Hepatocyte (in vitro differentiated cells): ENCODE results near the gene DDX54. TPM values are rescaled to one million over a fixed set of nuclear protein-coding genes. Genes with fewer than 3 reads are reported as not detected.
A peak's percentile ranks its signal among the peaks of the same experiment; 100 is the strongest.

Source experiments
- DNase-seq: peaks from one replicate; pipeline ENCODE4 v3.0.0-alpha.2; 2016; ENCODE audit warnings: low spot score
- H2AFZ ChIP-seq: fragments of 200-600 bp; sonication (generic); 2 replicates; pipeline ENCODE4 v1.6.0; 2016; ENCODE audit warnings: antibody characterized with exemption, mild to moderate bottlenecking
- H3K27ac ChIP-seq: fragments of 200-600 bp; sonication (generic); 2 replicates; pipeline ENCODE4 v1.5.1; 2016; ENCODE audit warnings: mild to moderate bottlenecking
- H3K27me3 ChIP-seq: fragments of 200-600 bp; sonication (generic); 2 replicates; pipeline ENCODE4 v1.6.1; 2016
- H3K36me3 ChIP-seq: fragments of 200-600 bp; sonication (generic); replicated peaks from 2 replicates; pipeline ENCODE4 v1.5.1; 2016; ENCODE audit warnings: low read depth; ENCODE audit not compliant: insufficient read depth
- H3K4me1 ChIP-seq: fragments of 200-600 bp; sonication (generic); 2 replicates; pipeline ENCODE4 v1.5.1; 2016; ENCODE audit warnings: mild to moderate bottlenecking, moderate library complexity; ENCODE audit not compliant: insufficient read depth
- H3K4me2 ChIP-seq: fragments of 200-600 bp; sonication (generic); 2 replicates; pipeline ENCODE4 v1.6.0; 2016
- H3K4me3 ChIP-seq: fragments of 200-600 bp; sonication (generic); 2 replicates; pipeline ENCODE4 v1.5.1; 2016; ENCODE audit warnings: mild to moderate bottlenecking
- H3K79me2 ChIP-seq: fragments of 200-600 bp; sonication (generic); 2 replicates; pipeline ENCODE4 v1.6.0; 2017; ENCODE audit warnings: mild to moderate bottlenecking
- H3K9me2 ChIP-seq: fragments of 200-600 bp; sonication (generic); replicated peaks from 2 replicates; pipeline ENCODE4 v1.6.0; 2017; ENCODE audit warnings: mild to moderate bottlenecking; ENCODE audit not compliant: insufficient read depth
- H3K9me3 ChIP-seq: fragments of 200-600 bp; sonication (generic); 2 replicates; pipeline ENCODE4 v1.5.1; 2016; ENCODE audit warnings: low read depth, mild to moderate bottlenecking
- H4K20me1 ChIP-seq: fragments of 200-600 bp; sonication (generic); 2 replicates; pipeline ENCODE4 v1.6.0; 2016; ENCODE audit warnings: mild to moderate bottlenecking; ENCODE audit not compliant: insufficient read depth, poor library complexity, severe bottlenecking
- EZH2 ChIP-seq: fragments of 200-600 bp; sonication (generic); IDR thresholded peaks from 2 replicates; pipeline ENCODE4 v1.6.1; 2016; ENCODE audit warnings: antibody characterized with exemption, mild to moderate bottlenecking, borderline replicate concordance
- EZH2phosphoT487 ChIP-seq: fragments of 200-600 bp; sonication (generic); IDR thresholded peaks from one replicate; pipeline ENCODE4 v1.6.1; 2018; ENCODE audit warnings: antibody characterized with exemption, mild to moderate bottlenecking, low read depth, moderate library complexity; ENCODE audit not compliant: unreplicated experiment, severe bottlenecking
- WGBS: methylation state at CpG from one replicate; pipeline ENCODE4 v1.1.6; 2016; ENCODE audit warnings: low lambda C conversion rate; ENCODE audit errors: missing lambda C conversion rate; 5-methylcytosine and 5-hydroxymethylcytosine counted together
- polyA plus RNA-seq: library from polyadenylated mRNA; unstranded; fragments of >200 nt; fragmentation: Nextera tagmentation; extraction: Ambion mirVana; gene quantifications from 2 replicates; pipeline ENCODE4 v1.2.1, GENCODE V29; 2016
- total RNA-seq: library from RNA; depleted of rRNA; stranded (reverse); fragments of >200 nt; gene quantifications from 2 replicates; pipeline ENCODE4 v1.2.3, GENCODE V29; 2014
- TF ChIP-seq, protein P1 (sequence below): fragments of 200-600 bp; sonication (generic); IDR thresholded peaks from 2 replicates; pipeline ENCODE4 v1.5.1; 2016; ENCODE audit warnings: antibody characterized with exemption, mild to moderate bottlenecking; ENCODE audit not compliant: poor library complexity

The DDX54 gene
- total and polyA plus RNA-seq, 2 experiments from 2014 or later: 37.8 to 52.6 TPM

DNA sequence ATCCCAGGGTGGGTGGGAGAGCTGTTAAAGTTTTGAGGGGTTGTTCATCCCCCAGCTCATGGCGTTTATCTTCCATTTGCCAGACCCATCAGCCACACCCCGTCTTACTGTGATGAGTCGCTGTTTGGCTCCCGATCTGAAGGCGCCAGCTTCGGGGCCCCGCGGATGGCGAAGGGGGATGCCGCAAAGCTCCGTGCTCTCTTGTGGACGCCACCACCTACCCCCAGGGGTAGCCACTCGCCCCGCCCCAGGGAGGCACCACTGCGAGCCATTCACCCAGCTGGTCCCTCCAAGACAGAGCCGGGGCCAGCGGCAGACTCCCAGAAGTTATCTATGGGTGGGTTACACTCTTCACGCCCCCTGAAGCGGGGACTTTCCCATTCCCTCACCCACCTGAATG is 5.9 kb upstream of the DDX54 start:
- H3K27ac ChIP-seq: no peak overlapping the region
- no peaks in the 10 kb centered on the region for H3K36me3 ChIP-seq
- no peak overlapping the region for H3K4me2 ChIP-seq
- H3K9me2 ChIP-seq: no peaks in the 10 kb centered on the region
- no peaks in the 10 kb centered on the region for H3K9me3 ChIP-seq
- H3K4me1 ChIP-seq: peaks cover 5% of the 10 kb centered on the region
- WGBS: 96% methylated on average over 18 of the region's 19 CpGs
- H4K20me1 ChIP-seq: peaks cover 2% of the 10 kb centered on the region
- DNase-seq: no peak
- peaks cover 11% of the 10 kb centered on the region for H3K79me2 ChIP-seq
- H3K27me3 ChIP-seq: no peaks in the 10 kb centered on the region
- TF ChIP-seq EZH2 (no peak), EZH2phosphoT487 (no peak)
- TF ChIP-seq, protein P1, sequence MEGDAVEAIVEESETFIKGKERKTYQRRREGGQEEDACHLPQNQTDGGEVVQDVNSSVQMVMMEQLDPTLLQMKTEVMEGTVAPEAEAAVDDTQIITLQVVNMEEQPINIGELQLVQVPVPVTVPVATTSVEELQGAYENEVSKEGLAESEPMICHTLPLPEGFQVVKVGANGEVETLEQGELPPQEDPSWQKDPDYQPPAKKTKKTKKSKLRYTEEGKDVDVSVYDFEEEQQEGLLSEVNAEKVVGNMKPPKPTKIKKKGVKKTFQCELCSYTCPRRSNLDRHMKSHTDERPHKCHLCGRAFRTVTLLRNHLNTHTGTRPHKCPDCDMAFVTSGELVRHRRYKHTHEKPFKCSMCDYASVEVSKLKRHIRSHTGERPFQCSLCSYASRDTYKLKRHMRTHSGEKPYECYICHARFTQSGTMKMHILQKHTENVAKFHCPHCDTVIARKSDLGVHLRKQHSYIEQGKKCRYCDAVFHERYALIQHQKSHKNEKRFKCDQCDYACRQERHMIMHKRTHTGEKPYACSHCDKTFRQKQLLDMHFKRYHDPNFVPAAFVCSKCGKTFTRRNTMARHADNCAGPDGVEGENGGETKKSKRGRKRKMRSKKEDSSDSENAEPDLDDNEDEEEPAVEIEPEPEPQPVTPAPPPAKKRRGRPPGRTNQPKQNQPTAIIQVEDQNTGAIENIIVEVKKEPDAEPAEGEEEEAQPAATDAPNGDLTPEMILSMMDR: no peak
- H2AFZ ChIP-seq: no peak overlapping the region
- no peak overlapping the region for H3K4me3 ChIP-seq

DNA sequence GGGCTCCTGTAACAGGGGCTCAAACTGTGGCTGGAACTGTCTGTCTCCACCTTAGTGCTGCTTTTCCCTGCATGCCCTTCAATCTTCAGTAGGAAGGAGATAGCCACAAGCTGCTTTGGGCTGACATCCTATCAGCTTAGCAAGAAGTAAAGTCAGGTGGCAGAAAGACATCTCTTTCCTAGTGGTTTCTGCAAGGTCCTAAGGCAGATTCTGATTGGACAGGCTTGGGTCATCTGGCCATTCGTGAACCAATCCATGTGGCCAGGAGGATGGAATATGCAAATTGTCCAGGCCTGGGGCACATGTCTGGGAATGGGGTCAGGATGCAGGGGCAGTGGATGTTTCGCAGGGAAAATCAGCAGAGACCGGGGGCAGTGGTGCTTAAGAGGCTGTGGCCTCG is 5.5 kb upstream of the DDX54 start:
- no peak overlapping the region for H3K4me2 ChIP-seq
- no peaks in the 10 kb centered on the region for H3K36me3 ChIP-seq
- H3K4me1 ChIP-seq: peaks cover 8% of the 10 kb centered on the region
- H4K20me1 ChIP-seq: peaks cover 4% of the 10 kb centered on the region
- no peaks in the 10 kb centered on the region for H3K9me3 ChIP-seq
- H3K79me2 ChIP-seq: peaks cover 15% of the 10 kb centered on the region
- WGBS: 92% methylated on average over 4 of the region's 4 CpGs
- no peak overlapping the region for H2AFZ ChIP-seq
- no peak overlapping the region for H3K27ac ChIP-seq
- H3K27me3 ChIP-seq: no peaks in the 10 kb centered on the region
- no peak for TF ChIP-seq EZH2phosphoT487
- TF ChIP-seq, protein P1: no peak
- no peak for TF ChIP-seq EZH2
- no peak for DNase-seq
- H3K4me3 ChIP-seq: no peak overlapping the region
- no peaks in the 10 kb centered on the region for H3K9me2 ChIP-seq

DNA sequence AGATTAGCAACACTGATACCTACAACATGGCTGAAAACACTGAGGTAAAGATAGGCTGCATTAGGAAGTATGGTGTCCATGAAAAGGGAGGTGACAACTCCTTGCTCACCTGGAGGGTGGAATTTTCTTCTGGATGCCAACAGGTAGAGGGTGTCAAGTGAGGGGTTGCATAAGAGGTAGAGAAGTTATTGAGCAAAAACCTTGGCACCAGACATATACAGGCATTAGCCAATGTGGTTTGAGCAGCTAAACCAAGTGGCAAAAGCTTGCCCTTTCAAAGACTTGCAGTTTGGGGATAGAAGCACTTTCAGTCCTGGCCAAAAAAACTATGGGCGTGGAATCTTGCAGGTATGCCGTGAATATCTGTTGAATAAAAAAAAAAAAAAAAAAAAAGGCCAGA is 4.1 kb upstream of the DDX54 start:
- DNase-seq: no peak
- H3K79me2 ChIP-seq: peaks cover 18% of the 10 kb centered on the region
- WGBS: 100% methylated on average over 2 of the region's 2 CpGs
- no peaks in the 10 kb centered on the region for H3K9me3 ChIP-seq
- H3K4me3 ChIP-seq: no peak overlapping the region
- H4K20me1 ChIP-seq: peaks cover 4% of the 10 kb centered on the region
- H3K9me2 ChIP-seq: no peaks in the 10 kb centered on the region
- H3K27ac ChIP-seq: no peak overlapping the region
- H3K36me3 ChIP-seq: no peaks in the 10 kb centered on the region
- peaks cover 9% of the 10 kb centered on the region for H3K4me1 ChIP-seq
- H3K4me2 ChIP-seq: no peak overlapping the region
- H2AFZ ChIP-seq: no peak overlapping the region
- TF ChIP-seq EZH2phosphoT487 (no peak), EZH2 (no peak)
- TF ChIP-seq, protein P1: no peak
- no peaks in the 10 kb centered on the region for H3K27me3 ChIP-seq

DNA sequence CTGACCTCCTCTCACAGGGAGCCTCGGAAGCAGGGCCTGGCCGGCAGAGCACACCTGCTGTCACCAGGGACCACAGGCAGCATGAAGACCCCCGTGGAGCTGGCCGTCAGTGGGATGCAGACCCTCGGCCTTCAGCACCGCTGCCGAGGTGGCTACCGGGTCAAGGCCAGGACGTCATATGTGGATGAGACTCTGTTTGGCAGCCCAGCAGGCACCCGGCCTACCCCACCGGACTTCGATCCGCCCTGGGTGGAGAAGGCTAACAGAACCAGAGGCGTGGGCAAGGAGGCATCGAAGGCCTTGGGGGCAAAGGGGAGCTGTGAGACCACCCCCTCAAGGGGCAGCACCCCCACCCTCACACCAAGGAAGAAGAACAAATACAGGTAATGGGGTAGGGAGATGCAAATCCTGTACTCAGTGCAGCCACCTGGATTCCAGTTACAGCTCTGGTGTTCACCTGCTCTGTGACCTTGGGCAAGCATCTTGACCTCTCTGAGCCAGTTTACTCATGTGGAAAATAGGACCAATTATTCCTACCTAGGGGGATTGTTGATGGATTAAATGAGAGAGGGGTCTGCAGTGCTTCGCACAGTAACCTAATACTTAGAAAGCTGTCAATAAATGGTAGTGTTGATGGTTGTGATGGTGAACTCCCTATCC is 1.5 kb upstream of the DDX54 start:
- H3K27ac ChIP-seq: no peak overlapping the region
- peaks cover 15% of the 10 kb centered on the region for H3K4me1 ChIP-seq
- H3K4me3 ChIP-seq: no peak overlapping the region
- WGBS: 85% methylated on average over 16 of the region's 16 CpGs
- peak overlapping the region; percentile 94 for H3K4me2 ChIP-seq
- no peak overlapping the region for H2AFZ ChIP-seq
- TF ChIP-seq EZH2: no peak
- TF ChIP-seq EZH2phosphoT487: no peak
- TF ChIP-seq, protein P1: no peak
- no peaks in the 10 kb centered on the region for H3K9me3 ChIP-seq
- no peak for DNase-seq
- no peaks in the 10 kb centered on the region for H3K9me2 ChIP-seq
- peaks cover 44% of the 10 kb centered on the region for H3K79me2 ChIP-seq
- H3K27me3 ChIP-seq: no peaks in the 10 kb centered on the region
- H4K20me1 ChIP-seq: peaks cover 4% of the 10 kb centered on the region
- H3K36me3 ChIP-seq: no peaks in the 10 kb centered on the region
